BJ (cell line): ENCODE measurements around the gene SNX8. TPM values are rescaled to one million over a fixed set of nuclear protein-coding genes. Genes with fewer than 3 reads are reported as not detected.
"Not testable (repeated sequence)": the region's sequence is repeated elsewhere in the genome, so short reads cannot be mapped to it uniquely, and the experiment has no call there.

Experiments
- CTCF ChIA-PET: fragments of 350-600 bp; formaldehyde crosslinking; extraction: SDS; loops from one replicate; lab custom pipeline; 2021; ENCODE audit warnings: antibody characterized with exemption, inconsistent platforms; lab: Yijun Ruan, JAX
- POLR2A ChIA-PET: fragments of 300-600 bp; sonication (Branson Sonifier 250); formaldehyde crosslinking; extraction: SDS; loops from one replicate; lab custom pipeline; 2021; ENCODE audit warnings: antibody characterized with exemption; lab: Charles Lee
- DNase-seq: peaks from one replicate; pipeline ENCODE4 v3.0.0-alpha.2; 2011; ENCODE audit warnings: low read depth
- H3K27me3 ChIP-seq: 2 replicates; pipeline ENCODE4 v1.6.0; 2011; ENCODE audit warnings: low read length; ENCODE audit not compliant: control insufficient read depth, insufficient read depth
- H3K36me3 ChIP-seq: 2 replicates; pipeline ENCODE4 v1.5.1; 2011; ENCODE audit warnings: low read length; ENCODE audit not compliant: control insufficient read depth, insufficient read depth
- H3K4me3 ChIP-seq: 2 replicates; pipeline ENCODE4 v1.5.1; 2011; ENCODE audit warnings: low read depth, mild to moderate bottlenecking, control low read depth, low read length
- polyA plus RNA-seq: library from polyadenylated mRNA; depleted of rRNA; stranded (reverse); fragments of >200 nt; gene quantifications from 2 replicates; pipeline ENCODE4 v1.2.3, GENCODE V29; 2011
- TF ChIP-seq, protein P1 (sequence below): IDR thresholded peaks from 2 replicates; pipeline ENCODE4 v1.5.1; 2011; ENCODE audit warnings: low read depth, mild to moderate bottlenecking, control low read depth, inconsistent platforms, low read length, moderate library complexity; ENCODE audit not compliant: insufficient read depth

SNX8 gene
- polyA plus RNA-seq, 1 experiment, result 62.1 TPM

DNA sequence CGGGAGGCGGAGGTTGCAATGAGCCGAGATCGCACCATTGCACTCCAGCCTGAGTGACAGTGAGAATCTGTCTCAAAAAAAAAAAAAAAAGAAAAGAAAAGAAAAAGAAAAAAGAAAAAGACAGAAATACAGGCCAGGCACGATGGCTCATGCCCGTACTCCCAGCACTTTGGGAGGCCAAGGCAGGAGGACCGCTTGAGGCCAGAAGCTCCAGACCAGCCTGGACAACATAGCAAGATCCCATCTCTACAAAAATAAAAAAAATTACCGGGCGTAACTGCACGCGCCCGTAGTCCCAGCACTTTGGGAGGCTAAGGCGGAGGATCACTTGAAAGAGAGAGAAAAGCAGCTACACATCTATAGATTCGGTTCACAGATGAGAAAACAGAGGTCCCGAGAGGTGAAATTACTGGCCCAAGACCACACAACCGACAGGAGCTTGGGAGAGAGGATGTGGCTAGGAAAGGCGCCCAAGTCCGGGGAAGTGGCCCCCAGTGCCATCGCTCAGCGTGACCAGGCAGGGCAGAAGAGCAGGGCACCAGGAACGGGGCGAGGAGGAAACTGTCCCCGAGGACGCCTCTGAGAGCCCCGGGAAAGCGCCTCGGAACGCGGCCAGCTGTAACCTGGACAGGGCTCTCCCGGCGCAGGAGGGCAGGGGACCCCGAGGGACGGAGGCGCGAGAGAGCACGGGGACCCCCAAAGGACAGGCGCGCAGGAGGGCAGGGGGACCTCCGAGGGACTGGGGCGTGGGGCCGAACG, 612 bp downstream of the SNX8 start:
- Histone ChIP-seq H3K4me3 (peak overlapping the region; percentile 76), H3K27me3 (no peaks in the 10 kb centered on the region), H3K36me3 (no peaks in the 10 kb centered on the region)
- TF ChIP-seq, protein P1, sequence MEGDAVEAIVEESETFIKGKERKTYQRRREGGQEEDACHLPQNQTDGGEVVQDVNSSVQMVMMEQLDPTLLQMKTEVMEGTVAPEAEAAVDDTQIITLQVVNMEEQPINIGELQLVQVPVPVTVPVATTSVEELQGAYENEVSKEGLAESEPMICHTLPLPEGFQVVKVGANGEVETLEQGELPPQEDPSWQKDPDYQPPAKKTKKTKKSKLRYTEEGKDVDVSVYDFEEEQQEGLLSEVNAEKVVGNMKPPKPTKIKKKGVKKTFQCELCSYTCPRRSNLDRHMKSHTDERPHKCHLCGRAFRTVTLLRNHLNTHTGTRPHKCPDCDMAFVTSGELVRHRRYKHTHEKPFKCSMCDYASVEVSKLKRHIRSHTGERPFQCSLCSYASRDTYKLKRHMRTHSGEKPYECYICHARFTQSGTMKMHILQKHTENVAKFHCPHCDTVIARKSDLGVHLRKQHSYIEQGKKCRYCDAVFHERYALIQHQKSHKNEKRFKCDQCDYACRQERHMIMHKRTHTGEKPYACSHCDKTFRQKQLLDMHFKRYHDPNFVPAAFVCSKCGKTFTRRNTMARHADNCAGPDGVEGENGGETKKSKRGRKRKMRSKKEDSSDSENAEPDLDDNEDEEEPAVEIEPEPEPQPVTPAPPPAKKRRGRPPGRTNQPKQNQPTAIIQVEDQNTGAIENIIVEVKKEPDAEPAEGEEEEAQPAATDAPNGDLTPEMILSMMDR, result no peak
- no peak for DNase-seq
- POLR2A ChIA-PET, result no interaction called here
- CTCF ChIA-PET, result no interaction called here

DNA sequence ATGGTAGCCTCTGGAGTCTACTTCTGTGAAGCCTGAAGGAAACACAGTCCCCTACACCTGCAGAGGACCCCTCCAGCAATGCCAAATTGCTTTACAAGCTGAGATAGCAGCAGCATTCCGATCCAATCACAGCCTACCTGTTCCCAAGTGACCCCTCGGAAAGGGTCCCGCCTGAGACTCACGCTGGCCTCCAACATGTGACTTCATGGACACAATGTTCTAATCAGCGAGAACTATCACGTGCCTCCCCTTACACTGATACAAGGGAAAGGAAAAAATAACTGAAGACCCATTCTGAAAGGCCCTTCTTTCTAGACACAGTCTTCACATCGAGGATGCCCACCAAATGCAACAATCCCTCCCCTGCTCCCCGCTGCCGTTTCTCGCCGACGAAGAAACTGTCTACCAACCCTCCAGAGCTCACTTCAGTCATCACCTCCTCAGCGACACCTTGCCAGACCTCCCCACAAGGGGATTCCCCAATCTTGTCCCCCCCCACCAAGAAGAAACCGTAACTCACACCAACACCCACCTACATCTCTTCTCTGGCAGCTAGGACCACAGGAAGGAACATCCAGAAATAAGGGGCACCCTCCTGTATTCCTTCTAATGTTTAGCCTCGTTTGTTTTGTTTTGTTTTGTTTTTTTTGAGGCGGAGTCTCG, 1.8 kb downstream of the SNX8 start:
- DNase-seq, result no peak
- no peaks in the 10 kb centered on the region for H3K27me3 ChIP-seq
- POLR2A ChIA-PET, result no interaction called here
- CTCF ChIA-PET, result interaction anchor here (1.2 kb wide), 1 partner anchor 13 kb away, joined by 3 read pairs; no protein-coding TSS in a partner anchor
- no peak overlapping the region for H3K4me3 ChIP-seq
- no peaks in the 10 kb centered on the region for H3K36me3 ChIP-seq
- TF ChIP-seq, protein P1, result no peak

DNA sequence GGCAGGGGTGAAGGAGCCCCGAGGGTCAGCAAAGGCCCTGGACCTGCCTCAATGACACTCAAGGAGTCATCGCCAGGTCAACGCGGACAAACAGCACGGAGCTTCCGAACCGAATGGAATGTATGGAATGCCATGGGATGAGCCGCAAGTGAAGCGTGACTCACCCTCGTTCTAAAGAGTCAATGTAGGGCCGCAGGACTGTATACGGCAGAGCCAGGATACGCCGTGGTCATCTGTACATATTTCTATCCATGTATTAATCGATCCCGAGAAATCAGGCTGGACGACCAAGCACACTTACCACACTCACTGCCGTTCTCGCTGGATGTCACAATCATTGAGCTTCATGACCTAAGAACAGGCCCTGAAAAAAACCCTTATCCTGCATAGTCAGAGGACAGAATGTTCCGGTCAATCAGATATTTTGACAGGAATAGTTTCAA, 4.3 kb downstream of the SNX8 start:
- POLR2A ChIA-PET, result no interaction called here
- no peak for DNase-seq
- Histone ChIP-seq H3K36me3 (no peaks in the 10 kb centered on the region), H3K4me3 (no peak overlapping the region), H3K27me3 (no peaks in the 10 kb centered on the region)
- CTCF ChIA-PET, result no interaction called here
- TF ChIP-seq, protein P1, result no peak

DNA sequence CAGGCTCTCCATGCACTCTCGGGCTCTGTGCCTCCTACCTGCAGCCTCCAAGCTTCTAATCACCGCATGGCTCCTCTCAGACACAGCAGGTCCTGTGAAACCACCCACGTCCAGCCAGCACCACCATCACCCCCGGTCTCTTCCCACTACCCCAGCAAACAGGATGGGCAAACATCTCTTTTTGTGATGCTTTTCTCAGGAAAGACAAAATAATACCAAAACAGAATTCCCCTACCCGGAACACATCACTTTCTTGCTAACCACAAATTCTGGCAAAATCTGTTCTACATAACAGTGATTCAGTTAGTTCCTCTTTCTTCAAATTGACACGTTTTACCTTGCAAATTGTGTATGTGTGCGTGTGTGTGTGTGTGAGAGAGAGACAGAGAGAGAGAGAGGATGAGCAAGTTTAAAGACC, 6.5 kb downstream of the SNX8 start:
- no peak overlapping the region for H3K4me3 ChIP-seq
- ChIA-PET CTCF (no interaction called here), POLR2A (no interaction called here)
- TF ChIP-seq, protein P1, result no peak
- H3K36me3 ChIP-seq, result no peaks in the 10 kb centered on the region
- DNase-seq, result no peak
- no peaks in the 10 kb centered on the region for H3K27me3 ChIP-seq

DNA sequence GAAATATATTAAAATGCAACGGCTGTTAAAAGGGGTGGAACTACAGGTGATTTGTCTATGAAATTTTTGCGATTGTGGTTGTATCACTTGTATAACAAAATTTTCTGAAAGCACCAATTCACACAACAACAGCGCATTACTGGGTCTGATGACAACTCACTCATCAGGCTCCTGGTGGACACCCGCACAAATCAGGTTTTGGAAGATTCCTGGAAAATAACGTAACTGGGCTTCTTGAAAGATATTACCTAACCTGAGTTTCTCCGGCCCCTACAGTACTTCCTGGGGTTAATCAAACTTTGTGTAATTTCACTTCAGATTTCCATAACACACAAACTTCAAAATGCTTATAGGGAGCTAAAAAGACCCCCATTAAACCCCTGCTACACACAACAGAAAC, 7.6 kb downstream of the SNX8 start:
- POLR2A ChIA-PET, result no interaction called here
- Histone ChIP-seq H3K27me3 (no peaks in the 10 kb centered on the region), H3K4me3 (no peak overlapping the region), H3K36me3 (no peaks in the 10 kb centered on the region)
- CTCF ChIA-PET, result interaction anchor here (1.1 kb wide), 1 partner anchor 9 kb away, joined by 3 read pairs; no protein-coding TSS in a partner anchor
- no peak for DNase-seq
- TF ChIP-seq, protein P1, result no peak

DNA sequence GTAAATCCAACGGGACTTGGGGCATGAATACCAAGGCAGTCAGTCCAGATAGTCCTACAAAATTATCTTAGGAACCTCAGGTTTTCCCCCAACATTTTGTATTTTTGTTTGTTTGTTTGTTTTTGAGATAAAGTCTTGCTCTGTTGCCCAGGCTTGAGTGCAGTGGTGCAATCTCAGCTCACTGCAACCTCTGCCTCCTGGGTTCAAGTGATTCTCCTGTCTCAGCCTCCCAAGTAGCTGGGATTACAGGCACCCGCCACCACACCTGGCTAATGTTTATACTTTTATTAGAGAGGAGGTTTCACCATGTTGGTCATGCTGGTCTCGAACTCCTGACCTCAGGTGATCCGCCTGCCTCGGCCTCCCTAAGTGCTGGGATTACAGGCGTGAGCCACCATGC, 9.0 kb downstream of the SNX8 start:
- H3K27me3 ChIP-seq, POLR2A ChIA-PET, DNase-seq, H3K36me3 ChIP-seq, CTCF ChIA-PET, H3K4me3 ChIP-seq: not testable (repeated sequence)

DNA sequence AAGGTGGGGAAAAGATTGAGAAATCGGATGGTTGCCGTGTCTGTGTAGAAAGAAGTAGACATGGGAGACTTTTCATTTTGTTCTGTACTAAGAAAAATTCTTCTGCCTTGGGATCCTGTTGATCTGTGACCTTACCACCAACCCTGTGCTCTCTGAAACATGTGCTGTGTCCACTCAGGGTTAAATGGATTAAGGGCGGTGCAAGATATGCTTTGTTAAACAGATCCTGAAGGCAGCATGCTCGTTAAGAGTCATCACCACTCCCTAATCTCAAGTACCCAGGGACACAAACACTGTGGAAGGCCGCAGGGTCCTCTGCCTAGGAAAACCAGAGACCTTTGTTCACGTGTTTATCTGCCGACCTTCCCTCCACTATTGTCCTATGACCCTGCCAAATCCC, 10.7 kb downstream of the SNX8 start:
- H3K36me3 ChIP-seq, H3K27me3 ChIP-seq, POLR2A ChIA-PET, DNase-seq, CTCF ChIA-PET, H3K4me3 ChIP-seq: not testable (repeated sequence)
